Small intestine (tissue), 7 donors: ENCODE measurements around the gene GFRA3. TPM values are rescaled to one million over a fixed set of nuclear protein-coding genes. Genes with fewer than 3 reads are reported as not detected.

Experiments used
- DNase-seq, 2 donors: peaks; one replicate each; pipeline versions ENCODE4 v3.0.0 to v3.0.0-alpha.2; 2013
- FAIRE-seq: peaks from 2 replicates; lab custom pipeline; 2012; peaks lifted over from hg19 to GRCh38; lab: Jason Lieb, UNC
- H3K27ac ChIP-seq, 3 donors: one replicate each; pipeline ENCODE4 v1.5.1; 2013; ENCODE audit warnings: low read length in 2 of 3, mild to moderate bottlenecking in 2 of 3, control low read depth in 1 of 3, inconsistent platforms in 1 of 3, low read depth in 1 of 3, moderate library complexity in 1 of 3
- H3K27me3 ChIP-seq, 3 donors: one replicate each; pipeline ENCODE4 v1.6.1; 2013; ENCODE audit warnings: low read length in 3 of 3, inconsistent platforms in 1 of 3; ENCODE audit not compliant: control insufficient read depth in 3 of 3, insufficient read depth in 3 of 3
- H3K36me3 ChIP-seq, 3 donors: one replicate each; pipeline ENCODE4 v1.6.1; 2013; ENCODE audit warnings: low read length in 3 of 3, inconsistent platforms in 1 of 3, low read depth in 1 of 3, mild to moderate bottlenecking in 1 of 3, moderate library complexity in 1 of 3; ENCODE audit not compliant: control insufficient read depth in 3 of 3, insufficient read depth in 2 of 3
- H3K4me1 ChIP-seq, 3 donors: one replicate each; pipeline ENCODE4 v1.6.1; 2013; ENCODE audit warnings: low read length in 2 of 3, inconsistent platforms in 1 of 3, low read depth in 1 of 3, mild to moderate bottlenecking in 1 of 3, moderate library complexity in 1 of 3; ENCODE audit not compliant: control insufficient read depth in 3 of 3, insufficient read depth in 2 of 3
- H3K4me3 ChIP-seq, 3 donors: one replicate each; pipeline ENCODE4 v1.5.1; 2013; ENCODE audit warnings: low read length in 3 of 3, control low read depth in 1 of 3, inconsistent platforms in 1 of 3, low read depth in 1 of 3, mild to moderate bottlenecking in 1 of 3, moderate library complexity in 1 of 3
- H3K9me3 ChIP-seq, 2 donors: one replicate each; pipeline ENCODE4 v1.6.1; 2013; ENCODE audit warnings: low read depth in 1 of 2, low read length in 1 of 2; ENCODE audit not compliant: control insufficient read depth in 2 of 2, insufficient read depth in 1 of 2
- WGBS, 3 donors: extraction: QIAGEN DNeasy Blood & Tissue Kit; methylation state at CpG; one replicate each; pipeline ENCODE4 v1.1.7; 2013; 5-methylcytosine and 5-hydroxymethylcytosine counted together
- polyA plus RNA-seq, 4 donors: library from polyadenylated mRNA; stranded (reverse) in 3 of 4; unstranded in 1 of 4; fragments of 200-250 nt in 3 of 4; fragments of 120-200 nt in 1 of 4; gene quantifications; one replicate each; pipeline versions ENCODE4 v1.2.1 to v1.2.3, GENCODE V29; 2013
- donor health status: healthy with polysubstance abuse.
- donor health status: control.
- donor health status: control.
- donor health status: Bipolar disorder and iron deficiency.
- donor health status: healthy.

The GFRA3 gene
- polyA plus RNA-seq, 4 donors: 0.67 to 4.2 (median 1.1) TPM; not detected in 1

DNA sequence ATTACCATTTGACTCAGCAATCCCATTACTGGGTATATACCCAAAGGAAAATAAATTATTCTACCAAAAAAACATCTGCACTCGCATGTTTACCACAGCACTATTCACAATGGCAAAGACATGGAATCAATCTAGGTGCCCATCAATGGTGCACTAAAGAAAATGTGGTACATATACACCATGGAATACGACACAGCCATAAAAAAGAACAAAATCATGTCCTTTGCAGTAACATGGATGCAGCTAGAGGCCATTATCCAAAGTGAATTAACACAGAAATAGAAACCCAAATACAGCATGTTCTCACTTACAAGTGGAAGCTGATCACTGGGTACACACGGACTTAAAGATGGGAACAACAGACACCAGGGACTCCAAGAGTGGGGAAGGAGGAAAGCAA, 63.4 kb downstream of the GFRA3 start:
- H3K4me3 ChIP-seq: no peak overlapping the region
- H3K4me1 ChIP-seq: peaks cover 0 to 9% (median 2%) of the 10 kb centered on the region in 3 donors
- FAIRE-seq: no peak
- H3K9me3 ChIP-seq: no peaks in the 10 kb centered on the region
- peaks cover 0 to 21% (median 0%) of the 10 kb centered on the region in 3 donors for H3K36me3 ChIP-seq
- no peaks in the 10 kb centered on the region for H3K27me3 ChIP-seq
- H3K27ac ChIP-seq: no peak overlapping the region
- WGBS, 3 donors: 92 to 96% (median 92%) methylated on average over 3 of the region's 3 CpGs
- DNase-seq: no peak

Other genes starting within 250 kb of the GFRA3 start
- gene FAM13B, start 241.5 kb downstream of the GFRA3 start, polyA plus RNA-seq: 10 to 100 TPM in 2 of 4 donors, 1 to 10 TPM in 2; 5.8 to 21.9 (median 8.8) TPM
- gene WNT8A, start 190.6 kb downstream of the GFRA3 start, polyA plus RNA-seq: not detected
- 1 to 10 TPM in 2 of 4 donors, not detected in 2; 1.3 to 1.8 TPM for gene NME5, start 135.2 kb downstream of the GFRA3 start, polyA plus RNA-seq
- gene BRD8, start 96.0 kb downstream of the GFRA3 start, polyA plus RNA-seq: 10 to 100 TPM; 17.0 to 82.6 (median 28.3) TPM
- gene KIF20A, start 95.5 kb downstream of the GFRA3 start, polyA plus RNA-seq: 10 to 100 TPM in 2 of 4 donors, 1 to 10 TPM in 1, under 1 TPM in 1; 0.27 to 11.7 (median 6.3) TPM
- 10 to 100 TPM in 3 of 4 donors, 1 to 10 TPM in 1; 5.9 to 36.7 (median 12.4) TPM for gene CDC23, start 61.3 kb downstream of the GFRA3 start, polyA plus RNA-seq
- gene CDC25C, start 57.2 kb upstream of the GFRA3 start, polyA plus RNA-seq: 1 to 10 TPM in 3 of 4 donors, under 1 TPM in 1; 0.54 to 8.8 (median 5.0) TPM
- gene FAM53C, start 63.6 kb upstream of the GFRA3 start, polyA plus RNA-seq: 10 to 100 TPM in 2 of 4 donors, 1 to 10 TPM in 2; 5.4 to 28.1 (median 8.5) TPM
- gene KDM3B, start 78.1 kb upstream of the GFRA3 start, polyA plus RNA-seq: 10 to 100 TPM; 18.6 to 63.2 (median 25.2) TPM
- gene REEP2, start 164.4 kb upstream of the GFRA3 start, polyA plus RNA-seq: 10 to 100 TPM in 1 of 4 donors, 1 to 10 TPM in 3; 2.2 to 14.2 (median 4.3) TPM
- 100 to 1,000 TPM in 2 of 4 donors, 1 to 10 TPM in 2; 3.4 to 242 (median 70.7) TPM for gene EGR1, start 190.9 kb upstream of the GFRA3 start, polyA plus RNA-seq